Measurements from ENCODE around the gene ADCY3. TPM values are rescaled to one million over a fixed set of nuclear protein-coding genes. Genes with fewer than 3 reads are reported as not detected.

The ADCY3 gene
- total and polyA plus RNA-seq, 2 experiments from 2014 or later = 13.8 to 15.0 TPM

GRCh38 chr2:24877067-24877466 lies 43.0 kb downstream of the ADCY3 start:
- H3K36me3 ChIP-seq (replicated peaks; ENCODE audit: insufficient read depth, low read depth) = no peaks in the 10 kb centered on the region
- H3K27me3 ChIP-seq = no peaks in the 10 kb centered on the region
- no peak overlapping the region for H3K4me3 ChIP-seq
- TF ChIP-seq EZH2 (IDR thresholded peaks at IDR 0.05; ENCODE audit: borderline replicate concordance) = no peak
- TF ChIP-seq CTCF (IDR thresholded peaks at IDR 0.05; ENCODE audit: poor library complexity) = no peak
- no peak for TF ChIP-seq EZH2phosphoT487 (IDR thresholded peaks at IDR 0.05; ENCODE audit: low read depth, severe bottlenecking, unreplicated experiment)
- no peak overlapping the region for H3K4me2 ChIP-seq
- no peaks in the 10 kb centered on the region for H3K79me2 ChIP-seq
- no peaks in the 10 kb centered on the region for H3K9me3 ChIP-seq (ENCODE audit: low read depth)
- DNase-seq (ENCODE audit: low spot score) = no peak
- H2AFZ ChIP-seq = no peak overlapping the region
- no peaks in the 10 kb centered on the region for H3K4me1 ChIP-seq (ENCODE audit: insufficient read depth)
- H3K27ac ChIP-seq = no peak overlapping the region
- WGBS (ENCODE audit: low lambda C conversion rate, missing lambda C conversion rate) = 83% methylated on average over 6 of the region's 6 CpGs
- no peaks in the 10 kb centered on the region for H3K9me2 ChIP-seq (replicated peaks; ENCODE audit: insufficient read depth)
- H4K20me1 ChIP-seq (ENCODE audit: insufficient read depth, poor library complexity, severe bottlenecking) = no peaks in the 10 kb centered on the region

GRCh38 chr2:24875901-24876300 lies 44.1 kb downstream of the ADCY3 start:
- Histone ChIP-seq H2AFZ (no peak overlapping the region), H4K20me1 (ENCODE audit: insufficient read depth, poor library complexity, severe bottlenecking) (no peaks in the 10 kb centered on the region), H3K27me3 (no peaks in the 10 kb centered on the region), H3K79me2 (no peaks in the 10 kb centered on the region), H3K4me3 (no peak overlapping the region), H3K4me1 (ENCODE audit: insufficient read depth) (no peaks in the 10 kb centered on the region), H3K4me2 (no peak overlapping the region), H3K9me2 (replicated peaks; ENCODE audit: insufficient read depth) (no peaks in the 10 kb centered on the region), H3K9me3 (ENCODE audit: low read depth) (no peaks in the 10 kb centered on the region), H3K36me3 (replicated peaks; ENCODE audit: insufficient read depth, low read depth) (no peaks in the 10 kb centered on the region), H3K27ac (no peak overlapping the region)
- 98% methylated on average over 2 of the region's 2 CpGs for WGBS (ENCODE audit: low lambda C conversion rate, missing lambda C conversion rate)
- DNase-seq (ENCODE audit: low spot score) = no peak
- TF ChIP-seq EZH2phosphoT487 (IDR thresholded peaks at IDR 0.05; ENCODE audit: low read depth, severe bottlenecking, unreplicated experiment) = no peak
- TF ChIP-seq EZH2 (IDR thresholded peaks at IDR 0.05; ENCODE audit: borderline replicate concordance) = no peak
- TF ChIP-seq CTCF (IDR thresholded peaks at IDR 0.05; ENCODE audit: poor library complexity) = no peak

GRCh38 chr2:24875272-24875671 lies 44.8 kb downstream of the ADCY3 start:
- no peak overlapping the region for H3K27ac ChIP-seq
- TF ChIP-seq EZH2phosphoT487 (IDR thresholded peaks at IDR 0.05; ENCODE audit: low read depth, severe bottlenecking, unreplicated experiment) (no peak), CTCF (IDR thresholded peaks at IDR 0.05; ENCODE audit: poor library complexity) (no peak), EZH2 (IDR thresholded peaks at IDR 0.05; ENCODE audit: borderline replicate concordance) (no peak)
- DNase-seq (ENCODE audit: low spot score) = no peak
- H3K36me3 ChIP-seq (replicated peaks; ENCODE audit: insufficient read depth, low read depth) = no peaks in the 10 kb centered on the region
- no peaks in the 10 kb centered on the region for H3K9me2 ChIP-seq (replicated peaks; ENCODE audit: insufficient read depth)
- H3K9me3 ChIP-seq (ENCODE audit: low read depth) = no peaks in the 10 kb centered on the region
- no peaks in the 10 kb centered on the region for H3K4me1 ChIP-seq (ENCODE audit: insufficient read depth)
- H4K20me1 ChIP-seq (ENCODE audit: insufficient read depth, poor library complexity, severe bottlenecking) = no peaks in the 10 kb centered on the region
- no peak overlapping the region for H3K4me2 ChIP-seq
- WGBS (ENCODE audit: low lambda C conversion rate, missing lambda C conversion rate) = 93% methylated on average over 10 of the region's 10 CpGs
- no peaks in the 10 kb centered on the region for H3K79me2 ChIP-seq
- H2AFZ ChIP-seq = no peak overlapping the region
- H3K27me3 ChIP-seq = no peaks in the 10 kb centered on the region
- H3K4me3 ChIP-seq = no peak overlapping the region

GRCh38 chr2:24874035-24874434 lies 46.0 kb downstream of the ADCY3 start:
- no peak overlapping the region for H3K27ac ChIP-seq
- H4K20me1 ChIP-seq (ENCODE audit: insufficient read depth, poor library complexity, severe bottlenecking) = no peaks in the 10 kb centered on the region
- no peak for DNase-seq (ENCODE audit: low spot score)
- no peaks in the 10 kb centered on the region for H3K4me1 ChIP-seq (ENCODE audit: insufficient read depth)
- H3K9me3 ChIP-seq (ENCODE audit: low read depth) = no peaks in the 10 kb centered on the region
- H3K27me3 ChIP-seq = no peaks in the 10 kb centered on the region
- TF ChIP-seq CTCF (IDR thresholded peaks at IDR 0.05; ENCODE audit: poor library complexity) (no peak), EZH2 (IDR thresholded peaks at IDR 0.05; ENCODE audit: borderline replicate concordance) (no peak), EZH2phosphoT487 (IDR thresholded peaks at IDR 0.05; ENCODE audit: low read depth, severe bottlenecking, unreplicated experiment) (no peak)
- H3K79me2 ChIP-seq = no peaks in the 10 kb centered on the region
- no peak overlapping the region for H2AFZ ChIP-seq
- H3K9me2 ChIP-seq (replicated peaks; ENCODE audit: insufficient read depth) = no peaks in the 10 kb centered on the region
- H3K4me3 ChIP-seq = no peak overlapping the region
- no peak overlapping the region for H3K4me2 ChIP-seq
- 94% methylated on average over 9 of the region's 9 CpGs for WGBS (ENCODE audit: low lambda C conversion rate, missing lambda C conversion rate)
- H3K36me3 ChIP-seq (replicated peaks; ENCODE audit: insufficient read depth, low read depth) = no peaks in the 10 kb centered on the region
